ENCODE measurements around the gene GJD2.

The GJD2 gene

GRCh38 chr15:34754674-34755418, at the start of gene GJD2:
TSS of gene GJD2 (minus strand) at chr15:34754998. CDS start at chr15:34754488, 510 bp downstream.
- DNase-seq, result peak; percentile 5

GRCh38 chr15:34804113-34804512, 49.3 kb upstream of the GJD2 start:
- no peak for DNase-seq

- DNase-seq, result no peak
Observed at GRCh38 chr15:34802803-34803750, 48.3 kb upstream of the GJD2 start.

- no peak for DNase-seq
Observed at GRCh38 chr15:34802371-34802770, 47.6 kb upstream of the GJD2 start.

GRCh38 chr15:34799149-34800101, 44.6 kb upstream of the GJD2 start:
- no peak for DNase-seq

GRCh38 chr15:34796847-34797435, 42.1 kb upstream of the GJD2 start:
- DNase-seq, result no peak

- DNase-seq, result peak; percentile 17
Observed at GRCh38 chr15:34795267-34796081, 40.7 kb upstream of the GJD2 start, which contains the start of gene ACTC1. TSS of gene ACTC1 (minus strand) at chr15:34795549. CDS start at chr15:34794808, 741 bp downstream.

GRCh38 chr15:34794590-34795206, 39.9 kb upstream of the GJD2 start:
- DNase-seq, result no peak

- no peak for DNase-seq
Observed at GRCh38 chr15:34793901-34794300, 39.1 kb upstream of the GJD2 start.

- DNase-seq, result no peak
Observed at GRCh38 chr15:34793071-34793470, 38.3 kb upstream of the GJD2 start.

GRCh38 chr15:34791701-34792100, 36.9 kb upstream of the GJD2 start:
- DNase-seq, result no peak

GRCh38 chr15:34790121-34790520, 35.3 kb upstream of the GJD2 start:
- DNase-seq, result no peak

- no peak for DNase-seq
Observed at GRCh38 chr15:34789326-34789725, 34.5 kb upstream of the GJD2 start.

GRCh38 chr15:34786206-34786605, 31.4 kb upstream of the GJD2 start:
- DNase-seq, result no peak

GRCh38 chr15:34783991-34784390, 29.2 kb upstream of the GJD2 start:
- DNase-seq, result no peak

- DNase-seq, result no peak
Observed at GRCh38 chr15:34783431-34783830, 28.6 kb upstream of the GJD2 start.

- no peak for DNase-seq
Observed at GRCh38 chr15:34782901-34783300, 28.1 kb upstream of the GJD2 start.

GRCh38 chr15:34780725-34781124, 25.9 kb upstream of the GJD2 start:
- DNase-seq, result no peak

- no peak for DNase-seq
Observed at GRCh38 chr15:34776606-34777105, 21.9 kb upstream of the GJD2 start.

- DNase-seq, result no peak
Observed at GRCh38 chr15:34773917-34774316, 19.1 kb upstream of the GJD2 start.

- DNase-seq, result no peak
Observed at GRCh38 chr15:34773013-34773412, 18.2 kb upstream of the GJD2 start.

All from activated CD4-positive, alpha-beta T cell treated with anti-CD3 and anti-CD28 coated beads for 48 hours (primary cell).